ENCODE results near the gene REEP6. TPM values are rescaled to one million over a fixed set of nuclear protein-coding genes. Genes with fewer than 3 reads are reported as not detected.

Gene REEP6
- total and polyA plus RNA-seq, 2 donors (not counting 3 experiments of a cell fraction or from before 2014, with no cell fraction given), result 1.3 to 1.5 TPM

DNA sequence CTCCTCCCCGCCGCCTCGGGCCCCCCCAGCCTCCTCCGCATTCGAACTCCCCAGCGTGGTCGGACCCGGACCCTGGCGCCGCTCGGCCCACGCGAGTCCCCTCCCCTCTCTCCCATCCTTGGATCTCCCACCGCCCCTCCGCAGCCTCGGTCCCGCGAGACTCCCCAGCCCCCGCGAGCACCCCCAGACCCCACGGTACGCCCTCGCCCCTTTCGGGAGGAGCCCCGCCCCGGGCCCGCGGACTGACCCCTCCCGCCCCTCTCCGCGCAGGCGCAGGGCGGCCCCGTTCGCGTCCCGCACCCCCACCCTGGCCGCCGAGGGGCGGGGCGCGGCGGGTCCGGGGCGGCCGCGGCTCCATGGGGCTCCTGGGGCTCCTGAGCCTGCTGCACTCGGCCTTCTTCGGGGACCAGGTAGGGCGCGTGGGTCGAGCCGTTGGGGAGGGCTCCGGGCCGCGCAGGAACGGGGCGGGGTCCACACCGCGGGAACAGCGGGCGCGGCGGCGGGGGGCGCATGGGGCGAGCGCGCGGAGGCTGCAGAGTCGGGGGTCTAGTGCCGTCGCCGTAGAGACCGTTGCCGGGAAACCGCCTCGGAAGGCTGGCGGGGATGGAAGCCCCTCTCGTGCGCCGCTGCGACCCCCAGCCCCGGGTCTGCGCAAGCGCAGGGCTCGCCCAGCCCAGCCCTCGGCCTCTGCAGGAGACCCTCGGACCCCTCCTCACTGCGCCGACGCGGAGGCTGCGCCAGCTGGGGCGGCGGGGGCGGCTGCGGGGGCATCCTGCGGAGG, 44.9 kb upstream of the REEP6 start:
- Histone ChIP-seq H3K4me2 (ENCODE audit: insufficient read depth, low read length) (no peak overlapping the region), H3K36me3 (ENCODE audit: control insufficient read depth in 2 of 2, extremely low read depth in 1 of 2, insufficient read depth in 2 of 2, low read length in 2 of 2) (peaks cover 7 to 10% of the 10 kb centered on the region in 2 experiments), H3K9me1 (replicated peaks; ENCODE audit: control insufficient read depth, extremely low read depth, insufficient read depth, low read length) (no peaks in the 10 kb centered on the region), H3K9ac (replicated peaks; ENCODE audit: extremely low read depth, insufficient read depth, low read length) (no peak overlapping the region), H3K79me2 (ENCODE audit: control insufficient read depth, insufficient read depth, low read length) (peaks cover 5% of the 10 kb centered on the region), H3K27me3 (ENCODE audit: control insufficient read depth in 2 of 2, insufficient read depth in 2 of 2, low read length in 2 of 2) (peaks cover 22 to 39% of the 10 kb centered on the region in 2 experiments), H3K4me3 (replicated peaks in 1 of 3; ENCODE audit: insufficient read depth in 1 of 3, low read depth in 1 of 3, low read length in 3 of 3) (no peak overlapping the region), H3K27ac (ENCODE audit: insufficient read depth, low read depth, low read length) (no peak overlapping the region), H3K9me3 (replicated peaks; ENCODE audit: control insufficient read depth, insufficient read depth, low read length) (no peaks in the 10 kb centered on the region), H3K4me1 (ENCODE audit: control insufficient read depth, extremely low read depth, insufficient read depth, low read length) (no peaks in the 10 kb centered on the region), H4K20me1 (replicated peaks; ENCODE audit: control insufficient read depth, extremely low read depth, insufficient read depth, low read length) (no peaks in the 10 kb centered on the region), H2AFZ (ENCODE audit: low read depth, low read length) (no peak overlapping the region)
- intact Hi-C loops (cut with micrococcal nuclease) (no loop called here), dilution Hi-C loops (cut with MboI; ENCODE audit: extremely low pct_ligation_motif_present, low sequenced_read_pairs) (no loop called here)
- TF ChIP-seq, protein P1, sequence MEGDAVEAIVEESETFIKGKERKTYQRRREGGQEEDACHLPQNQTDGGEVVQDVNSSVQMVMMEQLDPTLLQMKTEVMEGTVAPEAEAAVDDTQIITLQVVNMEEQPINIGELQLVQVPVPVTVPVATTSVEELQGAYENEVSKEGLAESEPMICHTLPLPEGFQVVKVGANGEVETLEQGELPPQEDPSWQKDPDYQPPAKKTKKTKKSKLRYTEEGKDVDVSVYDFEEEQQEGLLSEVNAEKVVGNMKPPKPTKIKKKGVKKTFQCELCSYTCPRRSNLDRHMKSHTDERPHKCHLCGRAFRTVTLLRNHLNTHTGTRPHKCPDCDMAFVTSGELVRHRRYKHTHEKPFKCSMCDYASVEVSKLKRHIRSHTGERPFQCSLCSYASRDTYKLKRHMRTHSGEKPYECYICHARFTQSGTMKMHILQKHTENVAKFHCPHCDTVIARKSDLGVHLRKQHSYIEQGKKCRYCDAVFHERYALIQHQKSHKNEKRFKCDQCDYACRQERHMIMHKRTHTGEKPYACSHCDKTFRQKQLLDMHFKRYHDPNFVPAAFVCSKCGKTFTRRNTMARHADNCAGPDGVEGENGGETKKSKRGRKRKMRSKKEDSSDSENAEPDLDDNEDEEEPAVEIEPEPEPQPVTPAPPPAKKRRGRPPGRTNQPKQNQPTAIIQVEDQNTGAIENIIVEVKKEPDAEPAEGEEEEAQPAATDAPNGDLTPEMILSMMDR (IDR thresholded peaks at IDR 0.05; ENCODE audit: extremely low read depth in 1 of 2, insufficient read depth in 1 of 2, low read depth in 1 of 2, low read length in 2 of 2), result no peak
- TF ChIP-seq JUN (IDR thresholded peaks at IDR 0.05; ENCODE audit: borderline replicate concordance, insufficient read depth, insufficient read length, low read depth), result no peak
- TF ChIP-seq POLR2AphosphoS5 (IDR thresholded peaks at IDR 0.05; ENCODE audit: insufficient read depth, low read depth, low read length), result no peak
- TF ChIP-seq EZH2 (IDR thresholded peaks at IDR 0.05; ENCODE audit: borderline replicate concordance, low read depth, low read length, severe bottlenecking), result no peak
- TF ChIP-seq POLR2A (IDR thresholded peaks at IDR 0.05; ENCODE audit: low read depth, low read length), result no peak
- no peak for TF ChIP-seq FOS (IDR thresholded peaks at IDR 0.05; ENCODE audit: borderline replicate concordance, insufficient read depth, low read length)
- no peak for TF ChIP-seq GATA2 (IDR thresholded peaks at IDR 0.05; ENCODE audit: insufficient read depth, insufficient read length, low read depth, low read length)
- no peak for TF ChIP-seq MYC (IDR thresholded peaks at IDR 0.05; ENCODE audit: low read depth, low read length)
- TF ChIP-seq, protein P2, sequence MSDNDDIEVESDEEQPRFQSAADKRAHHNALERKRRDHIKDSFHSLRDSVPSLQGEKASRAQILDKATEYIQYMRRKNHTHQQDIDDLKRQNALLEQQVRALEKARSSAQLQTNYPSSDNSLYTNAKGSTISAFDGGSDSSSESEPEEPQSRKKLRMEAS (IDR thresholded peaks at IDR 0.05; ENCODE audit: insufficient read depth, insufficient read length), result no peak
- FAIRE-seq (no peak), DNase-seq (ENCODE audit: low read depth, low spot score) (no peak)
- POLR2A ChIA-PET, result no interaction called here
- CTCF ChIA-PET, result interaction anchor here (1.0 to 3.3 kb wide), 5 partner anchors 8 to 26 kb away, joined by 4 to 28 read pairs (median 6); no protein-coding TSS in a partner anchor
- no TSS peak for BruUV-seq (replicated peaks)
